ENCODE measurements around the gene WWOX.

- no peak for TF ChIP-seq POLR2A (IDR thresholded peaks at IDR 0.05; ENCODE audit: low read length)
- no peak for TF ChIP-seq POLR2AphosphoS2 (conservative IDR thresholded peaks at IDR 0.05; ENCODE audit: low read length)
- no peak for TF ChIP-seq CTCF (IDR thresholded peaks at IDR 0.05)
- TF ChIP-seq EP300 (IDR thresholded peaks at IDR 0.05) = no peak
- no peak for TF ChIP-seq BHLHE40 (IDR thresholded peaks at IDR 0.05; ENCODE audit: low read depth, low read length)
Observed at GRCh38 chr16:78130950-78131349, 31.5 kb downstream of the WWOX start.
